ENCODE results near the gene FARSB.

The FARSB gene

GRCh38 chr2:222656526-222657446 lies 894 bp upstream of the FARSB start:
- no peak for DNase-seq

- no peak for DNase-seq
Measured at GRCh38 chr2:222653280-222653679, 2.6 kb downstream of the FARSB start.

GRCh38 chr2:222652491-222653255 lies 3.2 kb downstream of the FARSB start:
- no peak for DNase-seq

- no peak for DNase-seq
Measured at GRCh38 chr2:222651718-222652418, 4.0 kb downstream of the FARSB start.

GRCh38 chr2:222649801-222650200 lies 6.1 kb downstream of the FARSB start:
- DNase-seq, result no peak

GRCh38 chr2:222646008-222646407 lies 9.9 kb downstream of the FARSB start:
- DNase-seq, result no peak

DNA sequence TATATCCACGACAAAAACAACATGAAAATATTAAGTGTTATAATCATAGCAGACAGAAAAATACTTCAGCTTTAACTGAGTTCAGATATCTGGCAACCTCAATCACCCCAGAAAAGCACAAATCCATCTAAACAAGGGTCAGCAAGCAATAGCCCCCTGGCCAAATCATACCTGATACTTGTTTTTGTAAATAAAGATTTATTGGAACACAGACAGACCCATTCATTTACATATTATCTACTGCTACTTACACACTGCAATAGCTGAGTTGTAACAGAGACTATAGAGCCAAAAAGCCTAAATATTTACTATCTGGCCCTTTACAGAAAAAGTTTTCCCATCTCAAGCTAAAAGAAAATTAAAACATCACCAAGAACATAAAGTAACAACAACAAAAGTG lies 12.8 kb downstream of the FARSB start:
- DNase-seq, result no peak

DNA sequence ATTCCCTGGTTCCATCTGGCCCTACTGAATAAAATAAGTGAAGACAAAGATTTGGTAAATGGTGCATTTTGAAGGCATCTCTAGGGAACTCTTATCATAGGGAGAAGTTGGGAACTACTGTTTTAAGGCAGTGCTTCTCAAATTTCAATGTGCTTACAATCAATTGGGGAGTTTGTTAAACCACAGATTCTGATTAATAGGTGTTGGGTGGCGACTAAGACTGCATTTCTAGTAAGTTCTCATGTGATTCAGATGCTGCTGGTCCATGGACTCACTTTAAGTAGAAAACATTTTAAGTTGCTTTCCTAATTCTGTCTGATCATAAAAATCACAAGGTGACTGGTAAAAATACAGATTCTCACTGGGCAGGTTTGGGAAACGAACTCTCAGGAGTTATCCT lies 14.6 kb downstream of the FARSB start:
- no peak for DNase-seq

GRCh38 chr2:222637067-222637466 lies 18.8 kb downstream of the FARSB start:
- DNase-seq, result no peak

- no peak for DNase-seq
Measured at GRCh38 chr2:222635295-222635694, 20.6 kb downstream of the FARSB start.

DNA sequence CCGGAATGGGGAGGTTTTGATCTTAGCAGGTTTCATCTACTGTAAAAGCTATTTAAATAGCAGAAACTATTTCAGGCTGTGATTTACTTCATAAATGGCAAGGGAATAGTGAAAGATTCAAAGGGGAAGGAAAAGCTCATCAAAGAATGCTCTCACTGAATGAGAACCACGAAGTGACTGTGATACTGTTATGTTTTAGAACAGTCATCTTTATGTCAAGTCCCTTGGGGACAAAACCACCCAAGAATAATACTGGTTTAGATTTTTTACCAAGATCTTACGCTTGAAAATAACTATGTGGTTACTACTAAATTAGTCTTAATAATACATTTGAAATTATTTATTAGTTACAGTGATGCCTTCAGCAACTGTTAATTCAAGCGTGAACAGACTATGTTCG lies 28.1 kb downstream of the FARSB start:
- DNase-seq, result no peak

DNA sequence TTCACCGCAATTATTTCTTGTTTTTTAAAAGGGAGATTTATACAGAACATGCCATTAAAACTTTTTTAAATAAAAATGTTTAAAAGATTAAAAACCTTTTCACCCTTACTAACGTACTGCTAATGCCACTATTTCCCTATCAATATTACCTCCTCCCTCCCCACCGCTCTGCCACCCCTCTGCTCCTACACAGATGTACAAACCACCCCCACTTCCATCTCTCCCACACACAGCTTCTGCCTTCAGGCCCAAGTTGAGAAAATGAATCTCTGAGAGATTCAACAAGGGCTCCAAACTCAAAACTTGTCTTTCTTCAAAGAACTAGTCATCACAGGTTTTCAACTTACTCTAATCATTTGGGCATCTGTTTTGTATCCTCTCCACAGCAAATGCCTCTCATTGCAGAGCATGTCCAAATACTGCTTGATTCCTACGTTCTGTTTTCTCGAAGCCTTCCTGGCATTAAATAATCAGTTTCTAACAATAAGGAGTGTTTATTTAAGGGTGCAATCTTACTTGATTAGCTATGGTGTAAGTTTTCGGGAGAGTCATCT lies 32.1 kb downstream of the FARSB start:
- DNase-seq, result no peak

GRCh38 chr2:222622910-222623309 lies 33.0 kb downstream of the FARSB start:
- no peak for DNase-seq

- no peak for DNase-seq
Measured at GRCh38 chr2:222621893-222622292, 34.0 kb downstream of the FARSB start.

DNA sequence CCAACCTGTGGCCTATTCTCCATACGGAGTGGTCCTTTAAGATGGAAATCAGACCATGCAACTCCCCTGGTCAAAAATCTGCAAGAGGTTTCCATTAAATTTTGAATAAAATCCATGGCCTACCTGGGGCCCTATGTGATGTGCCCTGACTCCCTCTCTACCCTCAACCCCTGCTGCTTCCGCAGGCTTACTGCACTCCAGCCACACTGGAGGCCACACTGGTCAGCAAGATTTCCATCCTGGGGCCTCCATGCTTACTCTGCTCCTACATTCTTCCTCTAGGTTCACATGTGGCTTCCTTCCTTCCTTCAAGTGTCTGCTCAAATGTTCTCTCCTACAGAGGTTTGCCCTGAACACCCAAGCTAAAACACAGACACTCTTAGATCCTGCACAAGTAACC lies 40.6 kb downstream of the FARSB start:
- DNase-seq, result no peak

DNA sequence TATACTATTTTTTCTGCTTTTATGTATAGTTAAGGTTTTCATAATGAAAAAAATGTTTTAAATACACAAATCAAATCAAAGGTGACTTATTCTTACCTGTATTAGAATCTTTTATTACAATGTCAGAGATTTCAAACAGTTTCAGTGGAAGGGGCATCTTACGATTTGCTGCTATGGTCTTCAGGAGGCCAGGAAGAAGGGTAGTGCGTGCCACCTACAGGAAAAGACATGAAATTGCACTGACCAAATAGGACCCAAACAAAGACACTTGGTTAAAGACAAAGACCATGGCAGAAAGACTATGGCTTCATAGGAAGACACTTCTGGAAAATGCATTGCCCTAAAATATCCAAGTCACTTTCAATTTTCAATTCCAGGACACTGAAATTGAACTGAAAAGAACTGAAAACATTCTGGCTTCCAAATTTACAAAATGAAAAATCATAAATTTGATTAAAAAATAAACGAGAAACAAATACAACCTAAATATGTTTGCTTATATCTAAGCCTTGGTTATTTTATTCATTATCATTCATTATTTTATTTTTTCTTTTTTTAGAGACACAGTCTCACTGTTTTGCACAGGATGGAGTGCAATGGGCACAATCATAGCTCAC lies 42.1 kb downstream of the FARSB start:
- peak; percentile 66 for DNase-seq

- DNase-seq, result no peak
Measured at GRCh38 chr2:222611684-222612083, 44.2 kb downstream of the FARSB start.

- no peak for DNase-seq
Measured at GRCh38 chr2:222610746-222611145, 45.1 kb downstream of the FARSB start.

DNA sequence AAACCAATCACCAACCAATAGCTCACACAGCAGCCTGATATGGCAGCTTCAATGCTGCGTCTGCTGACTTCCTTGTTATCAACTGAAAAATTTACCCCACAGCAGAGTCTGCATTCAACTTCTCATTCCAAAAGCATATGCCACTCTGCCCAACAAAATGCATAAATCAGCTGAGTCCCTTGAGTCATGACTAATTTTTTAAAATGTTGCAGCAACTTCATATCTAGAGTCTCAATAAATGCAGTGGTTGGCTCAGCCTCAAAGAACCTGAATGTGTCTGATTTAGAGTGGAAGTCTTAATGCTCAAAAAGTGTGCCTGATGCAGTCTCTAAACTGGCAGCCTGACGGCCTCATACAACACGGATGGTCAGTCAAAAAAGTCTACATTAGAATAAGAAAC lies 46.5 kb downstream of the FARSB start:
- DNase-seq, result no peak

- no peak for DNase-seq
Measured at GRCh38 chr2:222608081-222608480, 47.8 kb downstream of the FARSB start.

DNA sequence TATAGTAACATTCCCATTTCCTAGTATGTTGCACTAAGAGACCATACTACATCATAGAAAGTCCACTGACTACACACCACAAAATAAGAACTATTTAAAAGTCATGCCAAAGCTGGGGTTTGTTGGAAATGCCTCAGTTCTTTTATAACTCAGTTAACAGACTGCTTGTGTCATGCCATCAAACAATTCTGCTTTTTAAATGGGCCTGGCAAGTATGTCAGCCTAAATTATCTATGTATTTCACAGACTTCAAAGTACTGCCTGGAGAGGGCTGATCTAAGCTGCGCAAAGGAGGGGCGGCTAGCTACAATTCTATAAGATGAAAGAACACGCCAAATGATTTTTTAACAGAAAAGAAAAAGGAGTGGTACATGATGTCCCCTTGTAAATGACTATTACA lies 49.6 kb downstream of the FARSB start:
- no peak for DNase-seq

DNA sequence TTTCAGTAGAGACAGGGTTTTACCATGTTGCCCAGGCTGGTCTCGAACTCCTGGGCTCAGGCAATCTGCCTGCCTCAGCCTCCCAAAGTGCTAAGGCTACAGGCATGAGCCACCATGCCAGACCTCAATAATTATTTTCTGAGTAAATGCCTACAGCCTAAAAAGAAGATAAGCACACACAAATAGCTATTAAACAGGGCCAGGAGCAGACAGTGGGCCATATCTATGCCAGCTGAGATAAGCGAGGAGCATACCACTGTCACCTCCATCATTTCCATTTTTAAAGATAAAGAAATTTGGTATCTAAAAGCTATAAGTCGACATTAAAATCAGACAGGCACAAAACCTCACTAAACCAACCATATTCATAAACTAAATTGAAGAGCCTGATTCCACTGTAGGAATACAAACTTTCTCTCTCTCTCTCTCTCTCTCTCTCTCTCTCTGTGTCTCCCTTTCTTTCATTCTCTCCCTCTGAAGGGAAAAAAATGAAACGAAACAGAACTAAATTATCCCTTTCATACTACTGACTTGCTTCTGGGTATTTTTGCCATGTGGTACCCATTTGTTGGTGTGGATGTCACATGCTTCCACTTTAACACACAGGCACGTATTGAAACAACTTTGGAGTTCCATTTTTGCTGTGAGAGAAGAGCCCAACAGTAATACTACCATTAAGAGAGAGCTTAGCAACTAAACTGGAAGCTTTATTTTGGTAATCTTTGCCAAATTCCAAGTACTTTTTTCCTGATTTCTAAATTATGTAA lies 51.0 kb downstream of the FARSB start:
- no peak for DNase-seq
